ENCODE measurements around the gene KBTBD13. TPM values are rescaled to one million over a fixed set of nuclear protein-coding genes. Genes with fewer than 3 reads are reported as not detected.

Gene KBTBD13
- total RNA-seq, 1 experiment from 2014 or later, result not detected

GRCh38 chr15:65100442-65100841 is 23.9 kb downstream of the KBTBD13 start:
- Histone ChIP-seq H4K20me1 (ENCODE audit: low read length) (no peaks in the 10 kb centered on the region), H2AFZ (ENCODE audit: low read length) (no peak overlapping the region), H3K4me1 (ENCODE audit: insufficient read depth, low read length) (no peaks in the 10 kb centered on the region), H3K9ac (ENCODE audit: low read length) (no peak overlapping the region), H3K4me2 (ENCODE audit: low read length) (no peak overlapping the region), H3K27ac (ENCODE audit: low read length) (no peak overlapping the region), H3K79me2 (ENCODE audit: low read length) (no peaks in the 10 kb centered on the region), H3K27me3 (ENCODE audit: low read length) (no peaks in the 10 kb centered on the region), H3K9me3 (ENCODE audit: low read length) (no peaks in the 10 kb centered on the region), H3F3A (ENCODE audit: low read length, unreplicated experiment) (no peaks in the 10 kb centered on the region), H3K4me3 (ENCODE audit: low read length) (no peak overlapping the region), H3K36me3 (ENCODE audit: low read depth, low read length) (no peaks in the 10 kb centered on the region; the same call in 1 of the 2 replicates), H3K9me2 (replicated peaks; ENCODE audit: low read length) (no peaks in the 10 kb centered on the region)
- DNase-seq, result no peak
- POLR2A ChIA-PET (ENCODE audit: unreplicated experiment), result no interaction called here
- ATAC-seq, result no peak
- intact Hi-C loops (cut with micrococcal nuclease), result no loop called here
- CTCF ChIA-PET, result no interaction called here
- TF ChIP-seq EZH2 (IDR thresholded peaks at IDR 0.05; ENCODE audit: low read length, unreplicated experiment) (no peak), EZH2phosphoT487 (IDR thresholded peaks at IDR 0.05; ENCODE audit: borderline replicate concordance, low read length) (no peak), CTCF (conservative IDR thresholded peaks at IDR 0.05; ENCODE audit: low read depth, low read length) (no peak)
- no TSS peak for BruUV-seq (replicated peaks)

DNA sequence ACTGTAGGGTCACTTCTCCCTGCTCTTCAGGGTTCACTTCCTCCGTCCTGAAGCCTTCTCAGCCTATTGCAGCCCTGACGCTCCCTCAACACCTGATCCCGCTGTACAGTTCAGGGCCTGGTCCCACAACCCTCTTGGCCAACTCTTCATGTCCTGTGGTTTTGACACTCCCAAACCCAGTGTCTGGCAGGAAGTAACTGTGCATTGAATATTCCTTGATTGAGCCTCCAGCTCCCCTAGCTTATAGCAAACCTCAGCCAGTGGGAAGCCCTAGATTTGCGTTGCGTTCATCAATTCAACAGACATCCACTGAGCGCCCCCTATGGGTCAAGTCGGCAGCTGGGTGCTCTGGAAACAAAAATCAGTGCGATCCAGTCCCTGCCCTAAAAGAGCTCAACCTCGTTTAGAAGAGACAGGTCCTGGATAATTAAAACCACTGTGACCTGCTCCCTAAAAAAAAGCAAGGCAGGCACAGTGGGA is 24.9 kb downstream of the KBTBD13 start:
- no TSS peak for BruUV-seq (replicated peaks)
- Histone ChIP-seq H3K9me3 (ENCODE audit: low read length) (no peaks in the 10 kb centered on the region), H3K4me2 (ENCODE audit: low read length) (no peak overlapping the region), H3F3A (ENCODE audit: low read length, unreplicated experiment) (no peaks in the 10 kb centered on the region), H3K79me2 (ENCODE audit: low read length) (no peaks in the 10 kb centered on the region), H3K36me3 (ENCODE audit: low read depth, low read length) (no peaks in the 10 kb centered on the region; the same call in 1 of the 2 replicates), H3K27ac (ENCODE audit: low read length) (no peak overlapping the region), H3K4me1 (ENCODE audit: insufficient read depth, low read length) (no peaks in the 10 kb centered on the region), H4K20me1 (ENCODE audit: low read length) (no peaks in the 10 kb centered on the region), H3K9ac (ENCODE audit: low read length) (no peak overlapping the region), H2AFZ (ENCODE audit: low read length) (no peak overlapping the region), H3K27me3 (ENCODE audit: low read length) (no peaks in the 10 kb centered on the region), H3K9me2 (replicated peaks; ENCODE audit: low read length) (no peaks in the 10 kb centered on the region), H3K4me3 (ENCODE audit: low read length) (no peak overlapping the region)
- no peak for TF ChIP-seq EZH2 (IDR thresholded peaks at IDR 0.05; ENCODE audit: low read length, unreplicated experiment)
- TF ChIP-seq CTCF (conservative IDR thresholded peaks at IDR 0.05; ENCODE audit: low read depth, low read length), result peak; percentile 76
- ATAC-seq (no peak), DNase-seq (peak; percentile 53)
- ChIA-PET POLR2A (ENCODE audit: unreplicated experiment) (no interaction called here), CTCF (interaction anchor here (0.7 to 1.0 kb wide), 2 partner anchors 24 to 84 kb away, joined by 3 to 6 read pairs; partner anchors contain the start of gene CLPX)
- intact Hi-C loops (cut with micrococcal nuclease), result no loop called here

DNA sequence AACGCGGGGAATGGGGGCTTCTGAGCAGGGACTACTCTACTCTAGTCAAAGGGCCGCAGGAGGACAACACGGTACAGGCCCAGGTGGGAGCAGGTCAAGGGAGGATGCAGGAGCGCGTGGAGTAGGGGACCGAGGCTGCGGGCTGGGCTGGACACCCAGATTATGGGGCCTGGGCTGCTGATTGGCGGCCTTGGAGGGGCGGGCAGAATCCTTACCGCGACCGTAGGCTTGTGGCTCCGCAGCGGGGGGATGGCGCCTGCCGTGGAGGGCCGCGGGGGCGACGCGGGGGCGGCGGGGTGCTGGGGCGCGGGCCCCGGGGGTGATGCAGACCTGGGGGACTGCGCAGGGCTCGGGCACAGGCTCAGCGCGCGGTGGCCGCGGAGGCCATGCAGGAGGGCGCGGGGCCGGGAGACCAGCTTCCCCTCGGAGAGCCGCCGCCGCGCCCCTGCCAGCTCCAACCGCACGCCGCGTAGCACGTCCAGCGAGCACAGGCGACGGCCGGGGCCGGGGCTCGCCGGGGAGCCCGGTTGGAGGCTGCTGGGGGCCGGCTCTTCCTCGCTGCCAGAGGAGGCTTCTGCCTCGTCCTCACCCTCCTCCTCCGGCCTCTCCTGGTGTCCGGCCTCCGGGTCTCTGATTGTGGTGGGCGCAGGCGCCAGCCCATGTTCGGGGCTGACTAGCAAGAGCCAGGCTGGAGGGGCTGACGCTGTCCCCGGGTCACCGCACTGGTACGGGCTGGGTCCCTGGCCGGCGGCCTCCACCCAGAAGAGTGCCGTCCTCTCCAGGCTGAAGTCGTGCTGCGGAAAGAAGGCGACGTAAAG is 25.6 kb downstream of the KBTBD13 start:
- no peaks in the 10 kb centered on the region for H3K9me2 ChIP-seq (replicated peaks; ENCODE audit: low read length)
- no peaks in the 10 kb centered on the region for H3K4me1 ChIP-seq (ENCODE audit: insufficient read depth, low read length)
- no peaks in the 10 kb centered on the region for H4K20me1 ChIP-seq (ENCODE audit: low read length)
- no TSS peak for BruUV-seq (replicated peaks)
- H3K4me3 ChIP-seq (ENCODE audit: low read length), result no peak overlapping the region
- H2AFZ ChIP-seq (ENCODE audit: low read length), result no peak overlapping the region
- TF ChIP-seq CTCF (conservative IDR thresholded peaks at IDR 0.05; ENCODE audit: low read depth, low read length), result 0 out of 2 replicates have a peak, but pooled peaks have one; percentile 3
- no peak for TF ChIP-seq EZH2phosphoT487 (IDR thresholded peaks at IDR 0.05; ENCODE audit: borderline replicate concordance, low read length)
- no peak for TF ChIP-seq EZH2 (IDR thresholded peaks at IDR 0.05; ENCODE audit: low read length, unreplicated experiment)
- no peaks in the 10 kb centered on the region; the same call in 1 of the 2 replicates for H3K36me3 ChIP-seq (ENCODE audit: low read depth, low read length)
- CTCF ChIA-PET, result interaction anchor here (0.7 to 1.0 kb wide), 2 partner anchors 24 to 83 kb away, joined by 3 to 6 read pairs; partner anchors contain the start of gene CLPX
- H3K27me3 ChIP-seq (ENCODE audit: low read length), result no peaks in the 10 kb centered on the region
- no peaks in the 10 kb centered on the region for H3K79me2 ChIP-seq (ENCODE audit: low read length)
- ATAC-seq (no peak), DNase-seq (no peak)
- intact Hi-C loops (cut with micrococcal nuclease), result no loop called here
- no peak overlapping the region for H3K4me2 ChIP-seq (ENCODE audit: low read length)
- no peaks in the 10 kb centered on the region for H3F3A ChIP-seq (ENCODE audit: low read length, unreplicated experiment)
- H3K9ac ChIP-seq (ENCODE audit: low read length), result no peak overlapping the region
- POLR2A ChIA-PET (ENCODE audit: unreplicated experiment), result no interaction called here
- no peak overlapping the region for H3K27ac ChIP-seq (ENCODE audit: low read length)
- no peaks in the 10 kb centered on the region for H3K9me3 ChIP-seq (ENCODE audit: low read length)
